GM18858 (cell line): Measurements from ENCODE around the gene TMEM72.

Experiments used
- ATAC-seq: cut with Tn5 transposase; IDR thresholded peaks from one replicate; pipeline ENCODE4 v1.9.1; 2021; ENCODE audit not compliant: unreplicated experiment

The TMEM72 gene

DNA sequence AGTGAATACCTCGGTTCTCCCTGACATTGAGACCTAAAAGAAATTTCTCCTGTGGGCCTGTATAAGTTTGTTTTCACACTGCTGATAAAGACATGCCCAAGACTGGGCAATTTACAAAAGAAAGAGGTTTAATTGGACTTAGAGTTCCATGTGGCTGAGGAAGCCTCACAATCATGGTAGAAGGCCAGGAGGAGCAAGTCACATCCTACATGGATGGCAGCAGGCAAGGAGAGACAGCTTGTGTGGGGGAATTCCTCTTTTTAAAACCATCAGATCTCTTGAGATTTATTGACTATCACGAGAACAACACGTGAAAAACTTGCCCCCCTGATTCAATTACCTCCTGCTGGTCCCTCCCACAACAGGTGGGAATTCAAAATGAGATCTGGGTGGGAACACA is 6.7 kb downstream of the TMEM72 start:
- no peak for ATAC-seq

GRCh38 chr10:44920252-44920651 is 9.1 kb downstream of the TMEM72 start:
- no peak for ATAC-seq

DNA sequence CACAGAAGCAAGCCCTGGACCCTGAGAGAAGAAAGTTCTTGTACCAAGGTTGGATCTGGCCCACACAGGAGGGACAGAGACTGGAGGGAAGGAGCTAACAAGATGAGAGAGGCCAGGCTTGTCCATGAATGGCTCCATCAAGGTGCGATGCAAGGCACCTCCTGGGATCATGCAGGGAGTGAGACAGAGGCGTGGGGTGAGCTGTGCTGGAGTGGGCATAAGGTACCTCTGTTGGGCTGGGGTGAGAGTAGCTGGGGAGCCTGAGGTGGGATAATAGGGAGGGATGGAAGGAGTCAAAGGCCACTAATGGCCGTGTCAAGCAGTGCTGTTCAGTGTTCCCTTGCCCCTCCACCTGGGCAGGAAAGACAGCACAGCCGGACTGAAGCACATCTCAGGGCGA is 9.9 kb downstream of the TMEM72 start:
- ATAC-seq, result no peak

DNA sequence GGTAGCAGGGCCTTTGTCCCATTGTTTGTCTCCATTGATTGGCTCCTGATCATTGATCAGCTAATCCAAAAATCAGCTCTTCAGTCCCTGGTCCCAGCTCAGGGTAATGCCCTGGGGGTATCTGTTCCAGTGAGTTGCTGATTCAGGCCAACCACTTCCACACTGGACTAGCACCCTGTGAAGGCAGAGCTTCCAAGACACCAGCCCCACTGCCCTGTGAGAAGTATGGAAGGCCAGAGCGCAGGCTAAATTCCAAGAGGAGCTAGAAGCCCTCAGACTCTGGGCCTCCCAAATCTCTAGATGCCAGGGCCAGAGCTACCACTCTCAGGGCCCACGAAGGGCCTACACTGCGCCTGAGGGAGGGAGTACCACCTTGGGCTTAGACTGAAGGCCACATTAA is 10.4 kb downstream of the TMEM72 start:
- ATAC-seq, result no peak

DNA sequence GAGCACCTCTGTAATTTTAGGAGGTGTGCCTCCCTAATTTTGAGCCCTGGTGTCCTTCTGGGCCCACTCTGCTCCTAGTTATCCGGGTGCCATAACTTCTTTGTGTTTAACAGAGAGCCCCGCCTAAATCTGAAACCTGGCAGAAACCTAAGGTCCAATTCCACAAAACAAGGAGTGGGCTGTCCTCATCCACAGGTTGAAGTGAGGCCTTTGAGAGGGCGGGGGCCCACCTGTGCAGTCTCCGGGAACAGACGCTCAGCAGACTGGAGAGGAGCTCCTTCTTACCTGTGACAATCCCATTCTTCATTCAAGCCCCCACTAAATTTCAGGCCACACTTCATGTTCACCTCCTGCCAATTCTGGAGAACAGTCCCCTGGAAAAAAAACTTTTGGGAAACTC is 10.9 kb downstream of the TMEM72 start:
- ATAC-seq, result no peak

- ATAC-seq, result no peak
Observed at GRCh38 chr10:44922796-44923545, 11.8 kb downstream of the TMEM72 start.

GRCh38 chr10:44923611-44924010 is 12.5 kb downstream of the TMEM72 start:
- ATAC-seq, result no peak

GRCh38 chr10:44924261-44925040 is 13.3 kb downstream of the TMEM72 start:
- ATAC-seq, result no peak

GRCh38 chr10:44925224-44925623 is 14.1 kb downstream of the TMEM72 start:
- no peak for ATAC-seq

GRCh38 chr10:44925811-44926750 is 14.9 kb downstream of the TMEM72 start:
- ATAC-seq, result no peak

- no peak for ATAC-seq
Observed at GRCh38 chr10:44926751-44927351, 15.7 kb downstream of the TMEM72 start.

GRCh38 chr10:44927352-44927751 is 16.2 kb downstream of the TMEM72 start:
- no peak for ATAC-seq

GRCh38 chr10:44928462-44928861 is 17.3 kb downstream of the TMEM72 start:
- no peak for ATAC-seq

DNA sequence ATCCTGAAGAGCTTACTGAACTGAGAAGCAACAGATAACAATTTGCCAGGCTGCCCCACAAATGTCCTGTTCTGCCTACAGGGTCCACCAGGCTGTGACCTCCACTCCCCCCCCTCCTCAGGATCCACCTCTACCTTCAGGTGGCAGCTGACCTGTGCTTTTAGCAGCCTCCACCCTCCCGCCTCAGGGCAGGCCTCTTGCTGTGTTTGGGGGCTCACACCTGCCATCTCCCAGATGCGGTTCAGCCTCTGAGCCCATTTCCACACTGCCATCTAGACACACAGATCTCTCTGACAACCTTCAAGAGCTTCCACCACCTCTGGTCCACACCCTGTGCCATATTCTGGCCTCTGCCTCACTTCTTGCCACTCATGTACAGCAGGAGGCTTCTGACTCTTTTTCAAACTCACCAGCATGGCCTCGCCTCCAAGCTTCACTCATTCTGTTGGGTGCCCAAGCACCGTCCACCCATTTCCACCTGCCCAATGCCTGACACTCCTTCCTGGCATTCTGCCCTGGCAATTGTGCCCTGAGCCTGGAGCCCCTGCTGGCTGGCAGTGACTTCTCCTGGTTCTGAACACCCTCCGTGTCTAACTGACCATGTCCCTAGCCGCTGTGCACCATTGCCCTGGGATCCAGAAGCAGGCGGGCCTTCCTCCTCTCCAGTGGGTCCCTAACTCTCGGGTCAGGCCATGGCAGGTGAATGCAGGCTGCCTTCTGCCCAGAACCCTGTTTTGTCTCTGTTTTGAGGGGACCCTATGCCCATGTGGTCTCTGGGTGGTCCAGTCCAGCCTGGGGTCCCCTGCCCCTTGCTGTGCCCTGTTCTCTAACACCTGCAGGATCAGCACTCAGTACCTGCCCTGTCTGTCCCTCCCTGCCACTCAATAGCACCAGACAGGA is 18.5 kb downstream of the TMEM72 start:
- ATAC-seq, result no peak

GRCh38 chr10:44930904-44931620 is 19.9 kb downstream of the TMEM72 start:
- ATAC-seq, result no peak

GRCh38 chr10:44931621-44932516 is 20.7 kb downstream of the TMEM72 start:
- no peak for ATAC-seq

- ATAC-seq, result peak; percentile 93
Observed at GRCh38 chr10:44932517-44933450, 21.6 kb downstream of the TMEM72 start.
